GM19328 (cell line): ENCODE measurements around the gene RBM39.

Experiments used
- ATAC-seq: cut with Tn5 transposase; IDR thresholded peaks from one replicate; pipeline ENCODE4 v1.9.1; 2021; ENCODE audit warnings: mild to moderate bottlenecking, moderate library complexity; ENCODE audit not compliant: unreplicated experiment

Gene RBM39

DNA sequence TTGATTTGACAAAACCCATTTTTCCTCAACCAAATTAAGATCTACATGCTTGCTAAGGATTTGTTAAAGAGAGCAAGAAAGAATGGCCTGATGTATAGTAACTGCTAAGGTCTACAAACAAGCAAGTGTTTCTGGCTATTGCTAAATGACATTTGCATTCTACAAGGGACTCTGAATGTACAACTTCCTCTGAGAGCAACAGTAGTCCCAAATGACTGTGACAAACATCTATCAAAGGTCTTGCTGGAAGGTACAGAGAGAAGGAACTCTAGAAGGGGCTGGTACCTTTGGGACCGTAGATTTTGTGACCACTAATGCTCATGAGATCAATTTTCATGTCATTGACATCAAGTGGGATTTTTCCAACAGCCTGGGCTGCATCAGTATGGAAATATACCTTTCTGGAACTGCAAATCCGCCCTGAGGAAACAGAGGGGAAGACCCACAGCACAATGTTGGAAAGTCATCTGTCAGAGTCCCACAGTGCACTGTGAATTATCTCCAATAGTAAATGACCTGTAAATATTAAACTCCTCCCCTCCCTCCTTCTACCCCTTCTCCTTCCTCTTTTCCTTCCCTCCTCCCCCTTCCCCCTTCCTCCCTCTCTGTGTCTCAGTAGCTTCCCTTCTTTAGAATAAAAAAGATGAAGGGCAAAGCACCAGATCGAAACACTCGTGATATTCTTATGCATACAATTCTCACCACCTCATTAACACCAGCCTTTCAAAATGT is 61.4 kb downstream of the RBM39 start:
- ATAC-seq: no peak

DNA sequence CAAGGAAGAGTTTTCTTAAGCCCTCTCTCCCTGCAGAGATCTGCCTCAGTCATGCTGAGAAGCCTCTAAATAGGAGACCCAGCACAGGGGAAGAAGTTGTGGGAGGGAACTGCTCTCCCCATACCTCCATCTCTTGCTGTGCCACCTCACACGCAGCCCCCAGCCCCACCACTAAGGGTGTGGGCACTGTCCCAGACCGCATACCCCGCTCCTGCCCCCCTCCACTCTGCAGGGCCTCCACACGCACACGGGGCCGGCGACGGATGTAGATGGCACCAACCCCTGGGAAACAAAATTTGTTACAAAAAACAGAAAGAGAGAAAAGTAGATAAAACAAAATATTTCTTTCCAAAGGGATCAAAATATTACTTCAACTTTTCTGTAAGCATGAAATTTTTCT is 67.1 kb downstream of the RBM39 start:
- no peak for ATAC-seq

DNA sequence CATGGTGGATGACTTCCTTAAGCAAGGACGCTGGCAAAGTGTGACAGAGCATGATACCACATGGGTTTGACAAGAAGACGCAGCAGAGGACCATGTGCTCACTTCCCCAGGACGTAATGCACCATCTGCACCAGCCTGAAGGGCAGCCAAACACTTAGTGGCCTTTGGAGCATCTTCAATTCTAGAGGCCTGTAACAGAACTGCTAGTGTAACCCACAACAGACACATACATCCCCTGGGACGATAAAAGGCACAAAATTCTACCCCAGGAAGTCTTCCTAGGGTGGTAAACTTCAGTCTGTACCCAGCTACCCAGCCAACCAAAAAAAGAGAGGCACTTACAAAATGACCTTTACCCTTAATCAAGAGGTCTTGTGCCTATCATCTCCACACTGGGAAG is 68.2 kb downstream of the RBM39 start:
- ATAC-seq: no peak

DNA sequence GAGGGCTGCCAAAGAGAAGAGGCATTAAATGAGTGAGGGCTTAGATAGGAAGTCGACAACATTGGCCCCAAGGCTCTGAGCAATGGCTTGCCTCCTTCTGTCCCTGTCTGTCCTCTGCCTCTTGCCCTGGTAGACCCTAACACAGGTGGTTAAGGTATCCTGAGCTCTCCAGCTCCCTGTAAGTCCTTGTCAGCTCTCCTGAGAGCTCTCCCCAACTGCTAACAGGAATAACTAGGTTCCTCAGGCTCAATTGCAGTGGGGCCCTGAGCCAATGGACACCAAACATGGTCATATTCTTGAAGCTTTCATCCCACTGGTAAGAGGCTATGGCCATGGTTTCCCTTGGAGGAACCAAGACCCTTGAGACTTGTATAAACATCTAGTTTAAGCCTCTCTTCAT is 72.4 kb downstream of the RBM39 start:
- ATAC-seq: no peak

DNA sequence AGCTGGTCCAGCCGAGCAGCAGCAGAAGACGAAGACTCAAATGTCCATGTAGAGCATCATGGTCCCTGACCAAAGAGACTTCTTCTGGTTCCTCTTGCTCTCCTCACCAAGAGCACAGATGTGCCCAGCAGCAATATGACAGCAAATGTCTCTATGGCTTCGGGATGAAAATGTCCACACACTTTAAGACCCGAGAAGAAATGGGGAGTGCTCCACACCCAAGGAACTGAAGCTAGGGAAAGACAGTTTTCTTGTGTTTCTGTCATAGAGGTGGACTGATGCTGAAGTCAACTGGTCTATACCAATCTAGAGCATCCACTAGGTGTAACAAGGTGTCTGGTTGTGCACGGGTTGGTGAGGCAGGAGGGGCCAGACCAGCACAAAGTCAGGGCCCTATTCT is 72.8 kb downstream of the RBM39 start:
- ATAC-seq: no peak

DNA sequence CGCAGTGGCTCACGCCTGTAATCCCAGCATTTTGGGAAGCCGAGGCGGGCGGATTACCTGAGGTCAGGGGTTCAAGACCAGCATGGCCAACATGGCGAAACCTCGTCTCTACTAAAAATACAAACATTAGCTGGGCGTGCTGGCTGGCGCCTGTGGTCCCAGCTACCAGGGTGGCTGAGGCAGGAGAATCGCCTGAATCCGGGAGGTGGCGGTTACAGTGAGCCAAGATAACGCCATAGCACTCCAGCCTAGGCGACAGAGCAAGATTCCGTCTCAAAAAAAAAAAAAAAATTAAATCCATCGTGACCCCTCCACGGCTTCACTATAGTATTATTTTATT is 76.1 kb downstream of the RBM39 start:
- no peak for ATAC-seq

DNA sequence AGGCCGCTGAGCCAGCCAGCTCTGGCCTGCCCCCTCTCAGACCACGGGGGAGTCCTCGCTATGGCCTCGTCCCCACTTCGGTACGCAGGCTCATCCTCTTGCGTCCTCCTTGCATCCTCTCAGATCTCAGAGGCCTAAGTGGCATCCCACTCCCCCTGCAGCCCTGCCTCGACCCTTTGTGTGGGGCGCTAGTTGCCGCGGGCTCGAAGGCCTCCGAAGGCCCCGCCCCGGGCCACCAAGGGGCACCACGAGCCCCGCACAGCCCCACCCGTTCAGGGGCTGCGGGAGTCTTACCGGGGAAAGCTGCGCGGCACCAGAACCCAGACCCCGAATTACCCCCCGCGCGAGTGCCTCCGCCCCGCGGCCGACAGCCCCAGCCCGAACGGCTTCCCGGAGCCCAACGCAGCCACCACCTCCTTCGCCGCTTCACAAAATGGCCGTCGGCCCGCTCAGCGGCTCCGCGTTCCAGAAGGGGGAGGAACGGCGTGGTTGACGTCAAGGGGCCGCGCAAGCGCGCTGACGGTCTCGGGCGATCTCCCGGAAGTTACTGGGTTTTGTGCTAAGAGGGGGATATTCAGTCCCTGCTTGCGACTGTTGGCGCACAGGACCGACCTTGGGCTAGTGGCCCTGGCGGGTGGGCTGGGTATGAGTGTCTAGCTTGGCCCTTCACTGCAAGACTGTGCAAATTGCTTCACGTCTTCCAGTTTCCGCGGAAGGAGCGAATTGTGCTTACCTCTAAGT is 77.4 kb downstream of the RBM39 start, which contains the start of the genes CPNE1 and RBM12:
CPNE1 (minus strand) TSS at position 435 of the 741 bp plus-strand sequence. CDS start 31,977 bp downstream, outside the sequence.
RBM12 (minus strand) TSS at position 435 of the 741 bp plus-strand sequence. CDS start 9,578 bp downstream, outside the sequence.
- peak; percentile 66 for ATAC-seq

DNA sequence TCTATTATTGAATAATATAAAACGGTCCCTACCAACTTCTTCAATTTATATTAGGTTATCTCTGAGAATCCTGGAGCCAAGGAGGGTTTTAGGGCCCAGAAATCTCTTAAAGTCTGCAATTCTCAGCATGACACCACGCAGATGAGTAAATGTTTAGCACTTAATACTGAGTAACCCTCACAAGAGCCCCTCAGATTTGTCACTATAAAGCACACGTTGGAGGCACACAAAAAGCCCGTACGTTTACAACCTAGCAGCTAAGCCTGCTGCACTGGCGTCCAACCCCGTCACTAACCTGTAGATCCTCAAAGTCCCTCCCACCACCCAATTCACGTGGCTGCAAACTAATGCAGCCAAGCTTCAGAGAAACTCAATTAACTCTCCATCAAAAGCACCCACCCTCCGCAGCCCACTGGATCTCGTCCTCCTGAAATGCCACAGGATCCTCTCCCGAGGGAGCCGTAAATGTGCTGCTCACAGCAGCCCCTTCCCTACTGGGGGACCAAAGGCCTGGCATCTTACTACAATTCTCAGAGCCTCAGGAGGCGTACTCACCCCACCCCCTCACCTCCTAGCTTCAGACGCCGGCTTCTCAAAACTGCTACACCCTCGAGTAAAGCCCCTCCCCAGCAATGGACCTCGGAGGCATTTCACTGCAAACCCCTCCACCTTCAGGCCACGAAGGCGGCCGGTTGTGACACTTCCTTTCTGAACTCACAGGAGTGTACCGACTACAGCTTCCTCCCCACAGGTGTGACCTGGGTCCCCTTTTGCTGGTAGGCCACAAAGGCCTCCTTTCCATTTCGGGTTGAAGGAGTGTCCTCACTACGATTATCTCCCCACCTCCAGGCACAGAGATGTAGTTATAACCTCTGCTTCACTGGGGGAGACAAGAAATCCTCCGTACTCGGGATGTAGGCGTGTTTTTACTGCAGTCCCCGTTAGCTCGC is 78.3 kb downstream of the RBM39 start:
- ATAC-seq: peak; percentile 16

DNA sequence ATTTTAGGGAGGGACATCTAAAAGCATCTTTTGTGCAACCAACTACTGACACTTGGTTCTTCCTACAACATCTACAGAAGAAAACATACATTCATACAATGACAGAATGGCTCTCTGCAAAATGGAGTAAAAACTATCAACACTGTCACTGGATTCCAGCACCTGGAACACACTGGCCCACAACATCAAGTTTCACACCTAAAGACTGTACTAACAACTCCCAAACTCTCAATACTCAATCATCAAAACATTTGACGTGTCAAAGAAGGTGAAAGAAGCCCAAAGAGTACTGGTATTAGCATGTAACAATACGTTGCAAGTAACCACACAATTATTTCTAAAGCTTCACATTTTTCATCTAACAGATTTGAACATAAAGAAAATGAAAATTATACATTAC is 79.5 kb downstream of the RBM39 start:
- ATAC-seq: no peak

DNA sequence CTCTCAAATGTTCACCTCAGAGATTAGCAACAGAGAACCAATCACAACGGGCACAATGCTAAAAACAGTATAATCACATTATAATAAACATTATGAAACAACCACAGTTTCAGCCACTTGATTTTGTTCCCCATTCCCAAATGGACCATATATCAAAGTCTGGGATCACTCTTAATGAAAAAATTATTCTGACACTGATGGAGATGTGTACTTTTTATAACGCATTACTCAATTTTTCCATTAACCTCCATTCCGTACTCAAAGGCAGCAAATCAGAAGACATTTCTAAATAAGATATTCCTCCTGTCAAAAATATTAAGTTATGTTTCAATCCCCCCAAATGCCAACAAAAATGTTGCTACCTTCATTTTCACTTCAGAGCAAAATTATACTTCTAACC is 80.2 kb downstream of the RBM39 start:
- ATAC-seq: no peak

DNA sequence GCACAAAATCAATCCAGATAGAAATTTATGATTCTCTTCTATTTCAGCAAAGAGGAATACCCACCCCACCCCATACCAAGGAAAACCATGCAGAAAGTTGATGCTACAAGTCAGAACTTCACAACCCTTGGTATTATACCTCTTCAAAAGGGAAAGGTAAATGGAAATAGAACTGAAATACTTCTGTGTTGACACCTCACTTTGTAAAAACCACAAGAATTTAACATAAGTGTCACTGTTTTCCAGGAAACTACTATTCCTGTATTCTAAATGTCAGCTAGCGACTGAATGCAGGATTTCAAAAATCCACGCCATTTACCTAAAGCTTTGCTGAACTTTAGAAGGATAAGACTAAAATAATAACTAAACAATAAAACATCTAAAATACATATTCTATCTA is 81.0 kb downstream of the RBM39 start:
- ATAC-seq: no peak

DNA sequence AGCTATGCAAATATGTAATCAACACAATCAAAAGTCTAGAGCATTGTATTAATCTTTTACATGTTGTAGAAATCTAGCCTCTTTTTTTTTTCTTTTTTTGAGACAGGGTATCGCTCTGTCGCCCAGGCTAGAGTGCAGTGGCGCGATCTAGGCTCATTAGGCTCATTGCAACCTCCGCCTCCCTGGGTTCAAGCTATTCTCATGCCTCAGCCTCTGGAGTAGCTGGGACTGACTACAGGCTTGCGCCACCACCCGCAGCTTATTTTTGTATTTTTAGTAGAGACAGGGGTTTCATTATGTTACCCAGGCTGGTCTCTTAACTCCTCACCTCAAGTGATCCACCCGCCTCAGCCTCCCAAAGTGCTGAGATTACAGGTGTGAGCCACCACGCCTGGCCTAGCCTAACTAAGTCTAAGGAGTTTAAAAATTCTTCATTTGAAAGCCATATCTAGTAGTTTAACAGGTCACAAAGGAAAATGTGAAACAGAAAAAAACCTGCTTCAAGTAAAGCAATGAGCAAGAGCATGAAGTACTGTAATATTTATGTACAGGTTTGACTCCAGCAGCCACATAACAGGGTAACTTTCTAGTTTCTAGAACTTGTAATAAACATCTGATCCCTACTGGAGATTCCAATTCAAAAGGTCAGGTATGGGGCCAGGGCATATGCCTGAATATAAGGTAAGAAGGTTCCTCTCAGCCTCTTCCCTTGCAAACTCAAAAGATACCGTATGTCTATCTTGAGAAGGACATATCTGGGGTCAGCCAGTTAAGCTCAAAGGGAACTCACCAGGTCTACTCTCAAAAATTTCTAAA is 81.7 kb downstream of the RBM39 start:
- no peak for ATAC-seq

DNA sequence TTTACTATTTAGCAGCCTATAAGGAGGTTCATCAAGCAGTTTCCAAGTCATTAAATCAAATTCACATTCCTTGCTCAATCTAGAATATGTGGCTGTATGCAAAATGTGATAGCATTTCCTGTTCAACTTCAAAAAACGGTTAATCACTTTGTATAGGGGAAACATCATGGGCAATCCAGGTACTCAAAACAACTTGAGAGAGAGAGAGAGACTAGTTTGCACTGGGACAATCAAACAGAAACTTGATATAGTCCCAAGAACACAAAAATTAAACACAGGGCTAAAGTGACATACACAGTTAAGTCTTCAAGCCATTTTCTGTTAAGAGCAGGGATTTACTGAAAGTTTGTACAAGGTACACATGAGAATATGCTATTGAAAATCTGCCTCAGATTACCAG is 84.8 kb downstream of the RBM39 start:
- no peak for ATAC-seq

DNA sequence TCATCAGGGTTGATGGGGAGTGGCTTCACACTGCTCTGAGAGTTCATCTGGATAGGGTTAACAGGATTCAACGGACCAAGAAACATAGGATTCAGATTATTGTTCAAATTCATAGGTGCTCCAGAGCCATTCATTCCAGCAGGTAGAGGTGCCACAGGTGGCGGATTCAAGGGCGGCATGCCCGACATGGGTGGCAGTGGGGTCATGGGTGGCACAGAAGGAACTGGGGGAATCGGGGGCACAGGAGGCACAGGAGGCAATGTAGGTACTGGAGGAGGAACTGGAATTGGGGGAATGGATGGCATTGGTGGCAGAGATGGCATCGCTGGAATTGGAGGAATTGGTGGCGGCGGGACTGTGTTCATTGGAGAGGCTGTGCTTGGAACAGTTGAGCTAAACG is 87.6 kb downstream of the RBM39 start:
- no peak for ATAC-seq

DNA sequence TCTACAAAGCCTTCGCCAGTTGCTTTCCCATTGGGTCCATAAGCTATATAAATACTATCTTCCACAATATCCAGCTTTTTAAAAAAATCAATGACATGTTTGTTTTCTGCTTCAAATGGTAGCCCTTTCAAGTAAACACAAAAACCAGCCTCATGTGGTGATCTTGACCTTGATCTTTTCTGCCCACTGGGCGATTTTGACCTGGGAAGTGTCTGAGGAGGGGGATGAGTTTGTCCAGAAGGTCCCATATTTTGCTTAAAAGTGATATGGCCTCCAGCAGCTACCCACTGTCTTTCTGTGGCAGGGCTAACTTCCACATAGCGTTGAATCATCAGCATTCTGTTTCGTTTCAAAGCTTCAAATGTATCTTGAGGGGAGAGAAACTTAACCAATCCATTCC is 88.2 kb downstream of the RBM39 start:
- ATAC-seq: no peak
